GM12892 (cell line): ENCODE measurements around the gene KIAA1217.
A peak's percentile ranks its signal among the peaks of the same experiment; 100 is the strongest.
"Not testable (repeated sequence)": the region's sequence is repeated elsewhere in the genome, so short reads cannot be mapped to it uniquely, and the experiment has no call there.

Experiments used
- DNase-seq: peaks from one replicate; pipeline ENCODE4 v3.0.0; 2011; ENCODE audit not compliant: insufficient read length
- FAIRE-seq: peaks from 2 replicates; lab custom pipeline; 2011; peaks lifted over from hg19 to GRCh38; lab: Jason Lieb, UNC
- POLR2A ChIP-seq: IDR thresholded peaks from 2 replicates; pipeline ENCODE4 v1.6.1; 2011; ENCODE audit warnings: low read depth, low read length, control low read depth
- POLR2AphosphoS5 ChIP-seq: IDR thresholded peaks from 2 replicates; pipeline ENCODE4 v1.6.1; 2011; ENCODE audit warnings: low read depth, low read length, control low read depth
- TAF1 ChIP-seq: IDR thresholded peaks from 2 replicates; pipeline ENCODE4 v1.6.1; 2011; ENCODE audit warnings: low read depth, mild to moderate bottlenecking, control low read depth, low read length, borderline replicate concordance

The KIAA1217 gene

DNA sequence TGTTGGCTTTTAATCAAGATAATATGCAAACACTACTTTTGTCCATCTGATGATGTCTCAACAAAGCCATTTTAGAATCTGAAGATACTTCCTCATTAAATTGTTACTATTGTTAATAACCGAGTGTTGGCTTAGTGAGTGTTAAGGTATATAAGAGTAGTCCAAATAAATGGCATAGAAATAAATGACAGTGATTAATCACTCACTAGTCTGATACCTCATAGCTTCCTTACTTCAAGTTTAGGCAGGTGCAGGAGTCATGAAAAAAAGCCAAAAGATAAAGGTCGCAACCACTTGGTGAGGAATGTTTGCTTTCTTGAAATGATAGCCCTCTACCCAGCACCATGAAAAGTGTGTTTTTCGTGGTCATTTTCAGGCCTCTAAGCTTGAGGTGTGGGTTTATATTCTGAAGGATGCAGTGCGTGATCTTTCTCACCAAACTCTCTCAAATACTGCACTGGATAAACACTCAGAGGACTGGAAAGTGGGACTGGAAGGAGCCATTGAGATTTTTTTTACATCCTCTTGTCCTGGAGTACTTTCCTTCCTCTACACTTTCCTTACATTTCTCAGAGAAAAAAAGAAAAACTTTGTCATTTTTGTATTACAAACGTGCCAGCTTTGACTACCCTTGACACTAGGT is 138.1 kb downstream of the KIAA1217 start:
- no peak for DNase-seq
- no peak for FAIRE-seq
- no peak for TF ChIP-seq POLR2AphosphoS5
- TF ChIP-seq TAF1, result no peak
- TF ChIP-seq POLR2A, result no peak

DNA sequence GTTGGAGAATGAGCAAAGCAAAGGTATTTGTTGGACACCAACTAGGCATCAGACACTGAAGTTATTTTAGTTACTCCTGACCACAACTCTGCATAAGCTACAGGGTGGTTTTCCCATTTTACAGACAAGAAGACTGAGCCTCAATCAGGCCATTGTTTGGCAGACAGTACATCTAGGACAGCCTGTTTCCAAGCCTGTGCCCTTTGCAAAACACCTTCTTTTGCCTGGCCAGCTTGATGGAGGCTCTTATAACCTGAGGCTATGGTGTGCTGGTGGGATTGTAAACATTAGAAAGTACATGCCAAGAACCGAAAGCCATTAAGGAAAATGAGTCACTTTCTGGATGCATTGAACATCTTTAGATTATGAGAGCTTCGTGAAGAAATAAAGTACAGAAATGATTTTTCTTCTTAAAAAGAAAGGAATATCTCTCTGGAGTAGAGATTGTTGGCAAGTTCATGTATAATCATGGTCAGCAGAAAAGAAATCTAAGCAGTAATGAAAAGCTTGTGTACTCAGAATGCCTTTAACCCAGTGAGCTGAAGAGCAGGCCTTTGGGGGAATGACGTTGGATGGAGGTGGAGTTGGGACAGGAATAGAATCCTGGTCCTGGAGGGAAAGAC is 140.6 kb downstream of the KIAA1217 start:
- FAIRE-seq (peak; percentile 36), DNase-seq (no peak)
- TF ChIP-seq TAF1 (no peak), POLR2A (no peak), POLR2AphosphoS5 (no peak)

DNA sequence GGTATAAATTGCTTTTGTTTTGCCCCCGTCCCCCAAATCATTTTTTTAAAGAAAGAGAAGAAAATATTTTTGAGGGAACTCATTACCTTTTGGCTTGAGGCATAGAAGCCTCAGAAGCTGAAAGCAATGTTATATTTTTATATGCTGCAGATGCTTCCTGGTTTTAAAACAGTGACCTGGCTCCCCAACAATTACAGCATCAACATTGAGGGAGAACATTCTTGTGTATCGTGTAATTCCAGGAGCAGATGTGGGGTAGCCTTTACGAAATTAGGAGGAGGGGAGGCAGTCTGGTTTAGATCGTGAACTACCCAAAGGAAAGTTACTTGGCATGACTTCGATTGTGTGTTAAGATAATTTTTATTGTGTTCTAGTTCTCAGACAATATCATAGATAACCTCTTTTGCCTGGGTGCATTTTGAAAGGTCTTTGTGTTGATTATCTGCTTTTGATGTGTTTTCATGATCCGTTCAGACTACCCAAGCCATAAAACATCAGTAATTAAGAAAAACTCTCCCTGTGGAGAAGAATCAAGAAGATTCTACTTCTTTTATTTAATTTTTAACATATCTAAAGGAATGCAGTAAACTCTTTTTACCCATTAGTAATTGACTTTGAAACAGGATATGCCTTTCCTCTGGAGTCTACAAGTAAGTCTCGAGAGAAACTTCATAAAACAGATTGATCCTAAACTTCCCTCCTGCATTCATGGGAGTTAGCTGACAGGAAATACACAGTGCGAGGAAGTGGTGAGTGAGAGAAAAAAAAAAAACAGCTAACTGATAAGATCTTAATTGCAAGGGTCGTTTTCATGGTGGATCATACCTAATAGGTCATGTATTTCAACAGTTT is 141.4 kb downstream of the KIAA1217 start:
- FAIRE-seq, result peak; percentile 42
- no peak for TF ChIP-seq POLR2A
- DNase-seq, result no peak

DNA sequence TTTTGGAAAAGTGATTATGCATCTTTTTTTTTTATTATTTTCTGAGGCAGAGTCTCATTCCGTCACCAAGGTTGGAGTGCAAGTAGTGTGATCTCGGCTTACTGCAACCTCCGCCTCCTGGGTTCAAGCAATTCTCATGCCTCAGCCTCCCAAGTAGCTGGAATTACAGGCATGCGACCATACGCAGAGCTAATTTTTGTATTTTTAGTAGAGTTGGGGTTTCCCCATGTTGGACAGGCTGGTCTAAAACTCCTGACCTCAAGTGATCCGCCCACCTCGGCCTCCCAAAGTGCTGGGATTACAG is 141.9 kb downstream of the KIAA1217 start:
- not testable (repeated sequence) for DNase-seq, FAIRE-seq

DNA sequence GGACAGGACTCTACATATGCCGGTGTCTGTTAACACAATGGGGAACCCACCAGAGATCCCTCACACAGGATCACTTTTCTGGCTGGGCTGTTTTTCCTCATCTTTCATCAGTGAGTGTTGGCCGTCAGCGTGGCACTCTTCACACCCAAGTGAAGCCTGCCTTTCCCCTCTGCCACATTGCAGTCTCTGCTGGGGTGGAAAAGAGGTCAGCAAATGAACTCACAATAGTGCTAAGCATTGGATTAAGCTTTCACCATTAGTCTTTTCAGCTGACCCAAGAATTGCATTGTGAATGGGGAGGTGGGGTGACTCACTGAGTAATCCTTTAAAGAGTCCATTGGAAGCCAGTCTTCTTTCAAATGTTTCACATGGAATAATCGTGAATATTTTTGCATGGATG is 143.0 kb downstream of the KIAA1217 start:
- FAIRE-seq (no peak), DNase-seq (no peak)
- TF ChIP-seq TAF1, result no peak
- no peak for TF ChIP-seq POLR2AphosphoS5
- TF ChIP-seq POLR2A, result no peak

DNA sequence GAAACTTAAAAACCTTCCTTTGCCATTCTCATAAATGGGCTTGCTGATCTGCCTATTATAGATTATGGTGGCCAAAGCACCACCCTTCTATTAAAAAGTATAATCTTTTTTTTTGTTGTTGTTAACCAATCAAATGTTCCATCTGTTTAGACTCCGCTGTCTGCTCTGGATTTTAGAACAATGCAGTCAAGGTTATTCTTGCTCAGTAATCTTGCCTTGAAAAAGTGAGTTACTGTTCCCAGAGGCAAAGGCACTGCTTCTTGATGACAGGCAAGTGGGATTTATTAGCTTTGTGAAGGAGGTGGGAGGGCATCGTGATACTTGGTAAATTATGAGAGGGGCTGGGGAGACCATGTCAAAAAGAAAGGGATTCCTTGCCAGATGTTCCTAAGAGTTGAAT is 143.5 kb downstream of the KIAA1217 start:
- DNase-seq (no peak), FAIRE-seq (no peak)
- TF ChIP-seq POLR2AphosphoS5, result no peak

DNA sequence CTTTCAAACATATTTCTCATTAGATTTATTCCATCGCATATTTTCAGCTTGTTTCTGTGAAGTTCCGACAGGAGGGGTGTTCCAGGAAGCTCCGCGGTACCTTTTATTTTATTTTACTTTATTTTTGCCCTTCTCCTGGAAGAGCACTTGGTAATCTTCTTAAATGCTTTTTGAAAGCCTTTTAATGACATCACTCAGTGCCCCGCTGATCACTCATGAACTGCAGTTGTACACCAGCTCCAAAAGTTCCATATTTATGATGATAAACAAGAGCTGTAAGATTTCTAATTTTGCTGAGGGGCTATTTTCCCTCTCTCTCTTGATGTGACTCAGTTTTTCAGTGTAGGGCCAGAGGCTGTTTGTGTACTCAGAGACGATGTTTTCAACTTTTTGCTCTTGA is 144.4 kb downstream of the KIAA1217 start:
- TF ChIP-seq POLR2A, result no peak
- no peak for TF ChIP-seq TAF1
- DNase-seq (no peak), FAIRE-seq (no peak)

DNA sequence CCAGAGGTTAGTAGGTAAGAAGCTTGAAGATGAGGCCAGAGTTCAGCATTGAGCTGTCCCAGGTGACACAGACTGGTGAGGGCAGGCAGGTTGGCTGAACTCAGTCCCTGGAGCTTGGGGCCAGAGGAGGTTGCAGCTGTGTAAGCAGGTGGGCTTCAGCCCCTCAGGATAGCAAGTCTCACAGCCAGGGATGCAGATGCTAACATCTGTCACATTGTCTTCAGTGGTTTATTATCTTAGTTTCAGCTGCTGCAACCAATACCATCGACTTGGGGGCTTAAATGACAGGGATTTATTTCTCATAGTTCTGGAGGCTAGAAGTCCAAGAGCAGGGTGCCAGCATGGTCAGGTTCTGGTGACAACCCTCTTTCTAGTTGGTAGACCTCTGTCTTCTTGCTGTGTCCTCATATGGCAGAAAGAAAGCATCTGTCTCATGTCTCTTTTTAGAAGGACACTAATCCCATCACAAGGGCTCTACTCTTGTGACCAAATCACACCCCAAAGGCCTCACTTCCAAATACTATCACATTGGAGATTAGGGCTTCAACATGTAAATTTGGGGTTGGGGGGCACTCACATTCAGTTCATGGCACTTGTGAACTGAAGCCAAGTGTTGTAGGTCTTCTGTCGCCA is 146.2 kb downstream of the KIAA1217 start:
- DNase-seq (no peak), FAIRE-seq (no peak)
- TF ChIP-seq TAF1 (no peak), POLR2AphosphoS5 (no peak), POLR2A (no peak)

DNA sequence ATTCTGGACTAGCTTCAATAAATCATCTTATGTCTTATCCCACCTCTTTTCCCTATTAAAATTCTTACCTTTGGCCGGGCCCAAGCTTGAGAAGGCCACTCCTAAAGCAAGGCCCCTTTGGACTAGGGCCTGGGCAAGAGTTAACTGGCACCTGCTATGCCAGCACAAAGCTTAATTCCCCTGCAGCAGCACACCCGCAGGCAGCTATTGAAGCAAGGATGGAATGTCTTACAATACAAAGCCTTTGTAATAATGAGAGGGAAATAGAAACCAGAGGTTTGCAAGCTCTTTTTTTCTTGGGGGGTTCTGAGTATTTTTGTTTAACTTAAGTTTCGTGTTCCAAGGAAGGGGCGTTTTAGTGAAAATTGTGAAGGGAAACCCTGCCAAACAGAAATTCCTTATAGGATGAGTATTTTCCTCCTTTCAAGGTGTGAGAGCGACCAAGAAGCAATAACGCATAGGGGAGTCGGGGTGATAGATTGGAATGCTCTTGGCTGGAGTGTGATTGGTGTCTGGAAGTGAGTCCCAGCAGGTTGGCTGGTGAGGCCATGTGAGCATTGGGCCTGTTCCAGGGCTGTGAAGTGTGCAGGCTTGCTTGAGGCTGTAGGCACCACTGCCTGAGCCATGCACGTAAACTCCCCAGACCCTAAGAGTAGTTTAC is 148.5 kb downstream of the KIAA1217 start:
- no peak for FAIRE-seq
- no peak for DNase-seq
- TF ChIP-seq POLR2A (no peak), POLR2AphosphoS5 (no peak), TAF1 (no peak)

DNA sequence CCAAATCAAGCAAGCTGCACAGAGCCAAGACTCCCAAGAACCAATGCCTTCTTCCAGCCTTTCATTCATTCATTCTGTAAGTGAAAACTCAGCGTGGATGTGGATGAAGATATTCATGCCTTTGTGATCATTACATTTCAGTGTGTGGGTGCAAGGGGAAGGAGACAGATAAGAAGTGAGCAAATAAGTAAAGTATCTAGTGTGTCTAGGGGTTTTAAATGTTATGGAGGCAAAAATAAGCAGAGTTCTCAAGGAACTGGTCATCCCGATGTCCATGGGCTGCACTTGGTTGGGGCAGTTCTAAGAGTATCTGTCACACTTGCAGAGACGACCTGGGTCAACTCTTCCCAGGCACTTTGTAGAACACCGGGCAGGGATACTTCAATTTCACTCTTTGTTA is 149.1 kb downstream of the KIAA1217 start:
- FAIRE-seq, result no peak
- no peak for DNase-seq
- TF ChIP-seq POLR2A (no peak), TAF1 (no peak), POLR2AphosphoS5 (no peak)

DNA sequence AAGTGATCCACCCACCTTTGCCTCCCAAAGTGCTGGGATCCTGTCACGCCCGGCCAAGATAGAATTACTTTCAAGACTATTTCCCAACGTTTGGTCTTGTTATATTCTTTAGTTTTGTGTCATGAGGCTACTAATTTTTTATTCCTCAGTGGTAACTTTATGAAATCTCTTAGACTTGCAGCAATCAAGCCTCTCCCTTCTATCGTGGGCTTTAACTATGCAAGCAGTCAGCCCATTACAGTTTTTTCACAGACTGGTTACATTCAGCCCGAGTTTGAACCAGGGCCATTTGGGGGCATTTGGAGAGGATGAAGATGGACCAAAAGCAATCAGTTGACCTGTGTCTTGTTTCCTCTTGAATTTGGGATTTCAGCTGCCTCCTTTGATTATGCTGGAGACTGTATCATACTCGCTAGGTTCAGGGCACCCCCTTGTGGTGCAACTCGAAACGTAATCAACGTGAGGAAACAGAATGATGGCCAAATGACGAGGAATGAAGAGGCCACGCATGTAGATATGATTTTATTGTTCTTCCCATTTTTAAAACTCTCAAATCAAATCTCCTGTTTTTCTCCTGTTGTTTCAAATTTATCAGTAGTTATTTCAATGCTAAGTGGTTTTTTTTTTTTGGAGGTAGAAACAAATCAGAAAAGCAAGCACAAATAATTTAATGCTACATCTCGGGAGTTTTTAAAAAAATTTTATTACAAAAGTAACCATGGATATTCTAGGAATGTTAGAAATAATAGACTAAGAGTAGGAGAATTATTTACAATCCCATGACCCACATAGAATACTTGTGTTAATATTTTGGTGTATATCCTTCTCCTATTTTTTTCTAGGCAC is 151.6 kb downstream of the KIAA1217 start:
- no peak for DNase-seq
- TF ChIP-seq POLR2A (no peak), TAF1 (no peak), POLR2AphosphoS5 (no peak)
- FAIRE-seq, result peak; percentile 53
